Measurements from ENCODE around the gene HSPG2.
"Not testable (repeated sequence)": the region's sequence is repeated elsewhere in the genome, so short reads cannot be mapped to it uniquely, and the experiment has no call there.

Gene HSPG2

DNA sequence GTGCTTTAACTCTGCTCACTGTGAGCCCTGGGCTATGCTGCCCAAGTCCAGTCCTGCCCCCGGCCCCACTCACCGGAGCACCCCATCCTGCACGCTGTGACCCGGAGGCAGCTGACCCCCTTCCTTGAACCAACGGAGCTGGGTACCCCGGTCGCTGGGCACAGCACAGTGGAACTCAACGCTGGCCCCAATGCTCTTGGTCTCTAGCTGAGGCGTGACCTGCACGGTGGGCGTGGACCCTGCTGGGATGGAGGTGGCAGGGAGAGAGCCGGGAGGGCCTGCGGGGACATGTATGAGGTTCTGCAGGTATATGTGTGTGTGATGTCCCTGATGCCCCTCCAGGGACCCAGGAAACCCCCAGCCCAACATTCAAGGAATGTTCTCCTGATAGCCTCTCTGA lies 100.4 kb downstream of the HSPG2 start:
- TF ChIP-seq POLR2A (IDR thresholded peaks at IDR 0.05; ENCODE audit: low read depth, low read length) = no peak
- TF ChIP-seq POLR2AphosphoS5 (IDR thresholded peaks at IDR 0.05; ENCODE audit: low read depth, low read length) = no peak
- no peak for TF ChIP-seq TAF1 (IDR thresholded peaks at IDR 0.05; ENCODE audit: borderline replicate concordance, low read depth, low read length)
- FAIRE-seq (no peak), DNase-seq (ENCODE audit: insufficient read length) (no peak)

DNA sequence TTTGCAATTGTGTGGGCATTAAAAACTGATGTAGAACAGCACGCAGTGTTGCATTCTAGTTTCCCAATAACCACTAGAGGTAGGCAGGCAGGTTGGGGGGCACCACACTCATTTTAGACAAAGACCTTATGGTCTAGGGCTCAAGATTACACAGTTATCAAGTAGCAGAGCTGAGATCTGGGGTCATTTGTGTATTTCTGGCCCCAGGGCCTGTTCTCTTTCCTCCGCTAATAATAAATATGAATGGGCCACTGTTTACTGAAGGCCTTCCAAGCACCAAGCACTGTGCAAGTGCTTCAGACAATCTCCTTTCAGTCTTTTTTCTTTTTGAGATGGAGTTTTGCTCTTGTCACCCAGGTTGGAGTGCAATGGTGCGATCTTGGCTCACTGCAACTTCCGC lies 101.1 kb downstream of the HSPG2 start:
- no peak for TF ChIP-seq POLR2AphosphoS5 (IDR thresholded peaks at IDR 0.05; ENCODE audit: low read depth, low read length)
- no peak for TF ChIP-seq POLR2A (IDR thresholded peaks at IDR 0.05; ENCODE audit: low read depth, low read length)
- no peak for TF ChIP-seq TAF1 (IDR thresholded peaks at IDR 0.05; ENCODE audit: borderline replicate concordance, low read depth, low read length)
- no peak for FAIRE-seq
- no peak for DNase-seq (ENCODE audit: insufficient read length)

DNA sequence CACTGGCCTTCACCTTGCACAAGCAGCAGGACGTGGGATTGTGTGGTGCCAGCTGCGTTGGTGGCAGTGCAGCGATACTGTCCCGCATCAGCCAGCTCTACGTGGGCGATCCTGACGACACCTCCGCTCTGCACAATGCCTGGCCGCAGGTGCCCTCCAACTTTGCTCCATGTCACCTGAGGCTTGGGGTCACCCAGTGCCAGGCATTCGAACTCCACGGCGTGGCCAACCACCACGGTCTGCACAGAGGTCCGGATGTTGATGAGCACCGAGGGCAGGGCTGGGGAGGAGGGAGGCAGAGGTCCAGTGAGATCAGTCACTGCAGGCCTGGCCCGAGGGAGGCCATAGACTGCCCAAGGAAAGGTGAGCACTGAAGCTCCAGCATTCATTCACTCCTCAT lies 102.4 kb downstream of the HSPG2 start:
- no peak for TF ChIP-seq POLR2A (IDR thresholded peaks at IDR 0.05; ENCODE audit: low read depth, low read length)
- TF ChIP-seq POLR2AphosphoS5 (IDR thresholded peaks at IDR 0.05; ENCODE audit: low read depth, low read length) = no peak
- no peak for TF ChIP-seq TAF1 (IDR thresholded peaks at IDR 0.05; ENCODE audit: borderline replicate concordance, low read depth, low read length)
- FAIRE-seq (no peak), DNase-seq (ENCODE audit: insufficient read length) (no peak)

DNA sequence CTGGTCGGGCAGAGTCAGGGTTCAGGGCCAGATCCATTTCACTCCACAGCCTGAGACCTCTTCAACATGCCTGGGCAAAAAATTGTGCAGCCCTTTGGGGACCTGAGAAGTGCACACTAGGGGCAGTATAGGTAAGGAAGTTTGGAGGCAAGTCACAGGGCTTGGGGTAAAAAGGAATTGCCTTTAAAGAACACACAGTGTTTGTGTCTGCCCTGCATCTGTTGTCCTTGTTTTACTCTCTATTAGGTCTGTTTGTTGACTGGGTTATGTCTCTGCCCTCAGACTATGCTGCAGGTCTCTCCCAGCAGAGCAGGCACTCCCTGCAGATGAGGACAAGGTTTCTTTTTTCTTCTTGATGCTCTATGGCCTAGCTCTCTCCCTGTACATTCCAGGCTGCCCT lies 103.0 kb downstream of the HSPG2 start:
- no peak for DNase-seq (ENCODE audit: insufficient read length)
- FAIRE-seq = no peak
- no peak for TF ChIP-seq POLR2AphosphoS5 (IDR thresholded peaks at IDR 0.05; ENCODE audit: low read depth, low read length)
- no peak for TF ChIP-seq POLR2A (IDR thresholded peaks at IDR 0.05; ENCODE audit: low read depth, low read length)
- no peak for TF ChIP-seq TAF1 (IDR thresholded peaks at IDR 0.05; ENCODE audit: borderline replicate concordance, low read depth, low read length)

DNA sequence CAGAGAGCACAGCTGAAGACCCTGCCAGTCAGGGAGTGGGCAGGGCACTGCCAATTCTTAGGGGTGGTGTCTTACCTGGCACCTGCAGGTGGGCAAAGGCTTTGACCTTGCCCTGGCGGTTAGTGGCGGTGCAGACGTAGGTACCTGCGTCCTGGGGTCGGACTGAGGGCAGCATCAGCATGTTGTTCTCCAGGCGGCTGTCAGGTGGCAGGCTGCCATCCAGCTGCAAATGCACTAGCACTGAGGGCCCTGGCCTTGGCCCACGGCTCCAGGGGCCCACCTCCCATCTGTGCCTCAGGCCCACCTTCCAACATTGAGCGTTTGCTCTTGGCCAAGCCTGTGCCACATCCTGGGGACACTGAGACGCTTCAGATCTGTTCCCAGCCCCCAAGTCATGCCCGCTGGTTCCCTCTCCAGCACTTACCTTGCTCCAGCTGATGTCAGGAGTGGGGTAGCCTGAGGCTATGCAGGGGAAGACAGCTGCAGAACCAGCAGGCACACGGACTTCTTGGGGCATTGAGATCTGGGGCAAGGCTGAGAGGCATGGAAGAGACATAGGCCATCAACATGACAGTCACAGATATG lies 103.6 kb downstream of the HSPG2 start:
- no peak for DNase-seq (ENCODE audit: insufficient read length)
- FAIRE-seq = no peak
- TF ChIP-seq POLR2A (IDR thresholded peaks at IDR 0.05; ENCODE audit: low read depth, low read length) (no peak), TAF1 (IDR thresholded peaks at IDR 0.05; ENCODE audit: borderline replicate concordance, low read depth, low read length) (no peak), POLR2AphosphoS5 (IDR thresholded peaks at IDR 0.05; ENCODE audit: low read depth, low read length) (no peak)

DNA sequence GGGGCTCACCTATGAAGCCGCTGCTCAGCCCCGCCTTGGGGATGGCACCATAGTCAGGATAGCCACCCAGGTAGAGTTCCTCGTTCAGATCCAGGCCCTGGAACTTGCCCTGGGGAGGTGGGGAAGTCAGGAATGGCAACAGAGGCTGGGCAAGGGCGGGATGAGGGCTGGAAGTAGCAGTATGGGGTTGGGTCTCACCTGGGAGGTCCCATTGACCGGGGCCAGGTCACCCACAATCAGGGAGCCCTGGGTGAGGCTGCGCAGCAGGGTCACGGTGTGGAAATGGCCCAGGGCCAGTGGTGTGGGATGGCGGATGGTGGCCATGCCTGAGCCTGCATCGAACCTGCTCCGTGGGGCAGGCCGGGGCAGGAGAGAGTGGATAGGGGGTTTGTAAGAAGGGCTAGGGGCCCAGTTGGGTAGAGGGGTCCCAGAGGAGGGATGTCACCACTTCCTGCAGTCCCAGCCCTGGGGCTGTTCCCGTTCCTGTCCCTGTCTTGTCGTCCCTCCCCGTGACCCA lies 105.6 kb downstream of the HSPG2 start:
- DNase-seq (ENCODE audit: insufficient read length) = no peak
- no peak for FAIRE-seq
- TF ChIP-seq TAF1 (IDR thresholded peaks at IDR 0.05; ENCODE audit: borderline replicate concordance, low read depth, low read length) = no peak
- no peak for TF ChIP-seq POLR2A (IDR thresholded peaks at IDR 0.05; ENCODE audit: low read depth, low read length)
- TF ChIP-seq POLR2AphosphoS5 (IDR thresholded peaks at IDR 0.05; ENCODE audit: low read depth, low read length) = no peak

DNA sequence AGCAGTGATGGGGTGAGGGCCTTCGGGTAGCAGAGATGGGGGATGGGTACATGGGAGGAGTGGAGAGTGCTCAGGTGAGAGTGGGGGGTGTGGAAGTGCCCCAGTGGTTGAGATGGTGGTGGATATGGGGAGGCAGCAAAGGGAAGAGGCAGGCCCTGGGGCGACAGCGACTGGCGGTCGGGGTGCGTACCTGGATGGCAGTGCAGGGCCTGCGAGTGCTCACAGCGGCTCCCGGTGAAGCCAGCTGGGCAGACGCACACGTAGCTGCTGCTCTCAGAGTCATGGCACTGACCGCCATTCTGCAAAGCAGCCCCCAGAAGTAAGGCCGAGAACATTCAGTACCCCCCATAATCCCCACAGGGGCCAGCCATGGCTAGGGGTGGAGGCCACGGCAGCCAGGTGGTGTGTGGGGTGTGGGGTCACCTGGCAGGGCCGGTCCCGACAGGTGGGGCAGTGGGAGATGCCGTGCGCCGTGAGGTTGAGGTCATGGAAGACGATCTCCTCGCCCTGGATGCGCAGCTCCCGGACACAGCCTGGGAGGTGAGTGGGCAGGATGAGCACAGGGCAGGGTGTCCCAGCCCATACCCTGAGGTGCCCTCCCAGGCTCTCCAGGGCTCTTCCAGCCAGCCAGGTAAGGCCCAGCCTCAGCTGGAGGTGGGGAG lies 106.2 kb downstream of the HSPG2 start:
- no peak for FAIRE-seq
- DNase-seq (ENCODE audit: insufficient read length) = no peak
- TF ChIP-seq POLR2A (IDR thresholded peaks at IDR 0.05; ENCODE audit: low read depth, low read length) = no peak
- TF ChIP-seq TAF1 (IDR thresholded peaks at IDR 0.05; ENCODE audit: borderline replicate concordance, low read depth, low read length) = no peak
- no peak for TF ChIP-seq POLR2AphosphoS5 (IDR thresholded peaks at IDR 0.05; ENCODE audit: low read depth, low read length)

DNA sequence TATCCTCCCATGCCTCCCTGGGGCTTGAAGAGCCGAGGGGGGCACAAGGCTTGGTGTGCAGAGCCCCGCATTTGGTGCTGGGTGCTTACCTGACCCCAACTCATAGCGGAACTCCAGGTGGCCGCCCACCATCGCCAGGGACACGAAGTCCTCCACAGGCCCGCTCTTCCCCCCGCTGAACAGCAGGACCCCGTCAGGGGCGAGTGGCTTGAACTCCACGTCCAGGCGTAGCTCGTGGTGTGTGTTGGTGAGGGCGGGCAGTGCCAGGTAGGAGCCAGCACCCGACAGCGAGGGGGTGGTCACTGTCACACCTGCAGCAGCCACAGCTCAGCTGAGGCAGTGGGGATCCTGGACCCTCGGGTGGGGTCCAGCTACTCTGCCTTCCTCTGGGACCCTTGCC lies 107.8 kb downstream of the HSPG2 start:
- TF ChIP-seq POLR2AphosphoS5 (IDR thresholded peaks at IDR 0.05; ENCODE audit: low read depth, low read length) (no peak), POLR2A (IDR thresholded peaks at IDR 0.05; ENCODE audit: low read depth, low read length) (no peak), TAF1 (IDR thresholded peaks at IDR 0.05; ENCODE audit: borderline replicate concordance, low read depth, low read length) (no peak)
- DNase-seq (ENCODE audit: insufficient read length) (no peak), FAIRE-seq (no peak)

DNA sequence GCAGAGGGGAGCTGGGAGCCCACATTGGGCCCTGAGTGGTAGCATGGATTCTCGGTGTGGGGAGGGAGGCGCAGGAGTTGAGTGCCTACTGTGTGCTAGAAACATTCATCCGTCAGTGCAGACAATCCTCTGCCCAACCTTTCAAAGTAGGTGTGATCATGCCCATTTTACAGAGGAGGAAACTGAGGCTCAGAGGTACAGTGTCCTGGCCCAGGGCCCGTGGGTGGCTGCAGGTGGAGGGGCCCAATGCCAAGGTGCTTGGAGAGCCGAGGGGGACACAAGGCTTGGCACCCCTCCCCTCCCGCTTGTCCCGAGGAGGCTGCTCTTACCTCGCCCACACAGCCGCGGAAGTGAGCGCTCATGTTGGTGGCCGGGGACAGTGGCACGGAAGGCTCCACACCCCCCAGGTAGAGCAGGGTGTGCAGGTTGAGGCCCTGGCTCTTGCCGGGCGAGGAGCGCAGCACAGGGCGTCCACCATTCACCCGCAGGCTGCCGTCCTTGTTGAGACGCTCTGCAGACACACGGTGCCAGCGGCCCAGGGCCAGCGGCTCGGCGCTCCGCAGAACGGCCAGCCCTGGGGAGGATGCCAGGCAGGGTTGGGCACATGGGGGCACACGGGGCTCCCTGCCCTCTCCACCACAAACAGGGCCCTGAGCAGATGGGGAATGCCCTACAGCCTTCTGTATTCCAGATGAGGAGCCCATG lies 108.5 kb downstream of the HSPG2 start:
- no peak for DNase-seq (ENCODE audit: insufficient read length)
- no peak for TF ChIP-seq POLR2A (IDR thresholded peaks at IDR 0.05; ENCODE audit: low read depth, low read length)
- TF ChIP-seq TAF1 (IDR thresholded peaks at IDR 0.05; ENCODE audit: borderline replicate concordance, low read depth, low read length) = no peak
- FAIRE-seq = no peak

DNA sequence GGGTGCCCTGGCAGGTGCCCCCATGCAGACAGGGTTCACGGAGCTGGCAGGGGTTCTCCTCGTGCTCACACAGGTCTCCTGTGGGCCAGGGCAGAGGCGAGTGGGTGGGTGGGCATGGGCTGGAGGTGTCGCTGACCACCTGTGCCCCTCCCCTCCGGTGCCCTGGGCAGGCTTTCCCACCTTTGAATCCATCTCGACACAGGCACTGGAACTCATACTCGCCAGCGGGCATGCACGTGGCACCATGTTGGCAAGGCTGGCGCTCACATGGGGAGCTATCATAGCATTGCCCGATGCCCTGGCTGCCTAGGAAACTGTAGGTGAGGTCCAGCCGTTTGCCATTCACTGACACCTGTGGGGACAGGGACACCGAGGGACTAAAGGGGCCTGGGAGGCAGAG lies 109.0 kb downstream of the HSPG2 start:
- no peak for DNase-seq (ENCODE audit: insufficient read length)
- TF ChIP-seq POLR2A (IDR thresholded peaks at IDR 0.05; ENCODE audit: low read depth, low read length) = no peak
- TF ChIP-seq POLR2AphosphoS5 (IDR thresholded peaks at IDR 0.05; ENCODE audit: low read depth, low read length) = no peak
- TF ChIP-seq TAF1 (IDR thresholded peaks at IDR 0.05; ENCODE audit: borderline replicate concordance, low read depth, low read length) = no peak
- no peak for FAIRE-seq

DNA sequence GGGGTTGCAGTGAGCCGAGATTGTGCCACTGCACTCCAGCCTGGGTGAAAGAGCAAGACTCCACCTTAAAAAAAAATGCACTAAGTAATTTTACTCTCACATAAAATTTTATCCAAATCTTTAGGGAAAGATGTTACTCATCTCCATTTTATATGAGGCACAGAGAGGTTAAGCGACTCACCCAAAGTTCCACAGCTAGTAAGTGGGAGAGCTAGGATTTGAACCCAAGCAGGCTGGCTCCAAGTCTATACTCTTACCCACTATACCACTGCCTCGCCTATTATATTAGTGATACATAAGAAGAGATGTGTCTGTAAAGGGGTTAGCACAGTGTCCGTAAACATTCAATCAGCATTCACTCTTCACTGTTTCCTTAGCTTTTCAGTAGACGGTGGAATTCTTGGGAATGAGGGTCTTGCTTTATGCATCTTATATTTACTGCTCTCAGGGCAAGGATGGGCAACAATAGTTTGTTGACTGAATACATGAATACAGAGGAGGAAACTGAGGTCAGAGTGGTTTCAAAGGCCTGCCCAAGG lies 109.9 kb downstream of the HSPG2 start:
- no peak for DNase-seq (ENCODE audit: insufficient read length)
- FAIRE-seq = no peak
- TF ChIP-seq POLR2AphosphoS5 (IDR thresholded peaks at IDR 0.05; ENCODE audit: low read depth, low read length) = no peak
- no peak for TF ChIP-seq POLR2A (IDR thresholded peaks at IDR 0.05; ENCODE audit: low read depth, low read length)
- no peak for TF ChIP-seq TAF1 (IDR thresholded peaks at IDR 0.05; ENCODE audit: borderline replicate concordance, low read depth, low read length)

DNA sequence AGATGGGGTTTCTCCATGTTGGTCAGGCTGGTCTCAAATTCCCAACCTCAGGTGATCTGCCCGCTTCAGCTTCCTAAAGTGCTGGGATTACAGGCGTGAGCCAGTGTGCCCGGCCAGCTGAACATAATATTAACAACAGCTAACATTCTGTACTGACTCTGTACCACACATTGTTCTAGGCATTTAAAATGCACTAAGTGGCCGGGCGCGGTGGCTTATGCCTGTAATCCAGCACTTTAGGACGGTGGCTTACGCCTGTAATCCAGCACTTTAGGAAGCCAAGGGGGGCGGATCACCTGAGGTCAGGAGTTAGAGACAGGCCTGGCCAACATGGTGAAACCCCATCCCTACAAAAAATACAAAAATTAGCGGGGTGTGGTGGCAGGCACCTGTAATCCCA lies 110.4 kb downstream of the HSPG2 start:
- FAIRE-seq; DNase-seq (ENCODE audit: insufficient read length): not testable (repeated sequence)
